ENCODE measurements around the gene SECTM1.
A peak's percentile ranks its signal among the peaks of the same experiment; 100 is the strongest.

SECTM1 gene

DNA sequence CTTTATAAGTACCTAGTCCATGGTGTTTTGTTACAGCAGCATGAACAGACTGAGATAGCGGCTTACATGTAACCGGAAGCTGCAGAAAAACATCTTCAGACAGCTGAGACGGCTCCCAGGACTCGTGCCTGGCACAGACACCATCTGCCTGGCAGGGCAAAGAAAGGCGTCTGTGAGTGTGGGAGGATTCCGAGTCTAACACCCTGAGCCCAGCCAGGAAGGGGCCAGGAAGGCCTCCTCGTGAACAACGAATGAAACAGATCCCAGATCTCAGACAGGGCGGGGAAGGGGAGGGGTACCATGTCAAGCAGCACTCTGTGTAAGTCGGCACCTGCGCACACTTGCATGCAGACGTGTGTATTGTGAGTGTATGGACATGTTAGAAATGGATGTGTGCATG lies 55.7 kb downstream of the SECTM1 start:
- no peak for DNase-seq

DNA sequence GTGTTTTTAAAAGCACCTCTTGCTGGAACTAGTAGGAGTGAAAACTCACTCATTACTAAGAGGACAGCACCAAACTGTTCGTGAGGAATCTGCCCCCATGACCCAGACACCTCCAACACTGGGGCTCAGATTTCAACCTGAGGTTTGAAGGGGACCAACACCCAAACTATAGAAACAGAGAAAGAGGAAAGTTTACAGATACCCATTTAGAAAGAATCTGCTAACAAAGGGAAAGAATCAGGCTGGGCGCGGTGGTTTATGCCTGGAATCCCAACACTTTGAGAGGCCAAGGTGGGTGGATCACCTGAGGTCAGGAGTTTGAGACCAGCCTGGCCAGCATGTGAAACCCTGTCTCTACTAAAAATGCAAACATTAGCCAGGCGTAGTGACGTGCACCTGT lies 56.6 kb downstream of the SECTM1 start:
- no peak for DNase-seq

- no peak for DNase-seq
These were observed 58.2 kb downstream of the SECTM1 start for GRCh38 chr17:82275326-82275725.

GRCh38 chr17:82274134-82275020 lies 59.2 kb downstream of the SECTM1 start:
- DNase-seq, result no peak

DNA sequence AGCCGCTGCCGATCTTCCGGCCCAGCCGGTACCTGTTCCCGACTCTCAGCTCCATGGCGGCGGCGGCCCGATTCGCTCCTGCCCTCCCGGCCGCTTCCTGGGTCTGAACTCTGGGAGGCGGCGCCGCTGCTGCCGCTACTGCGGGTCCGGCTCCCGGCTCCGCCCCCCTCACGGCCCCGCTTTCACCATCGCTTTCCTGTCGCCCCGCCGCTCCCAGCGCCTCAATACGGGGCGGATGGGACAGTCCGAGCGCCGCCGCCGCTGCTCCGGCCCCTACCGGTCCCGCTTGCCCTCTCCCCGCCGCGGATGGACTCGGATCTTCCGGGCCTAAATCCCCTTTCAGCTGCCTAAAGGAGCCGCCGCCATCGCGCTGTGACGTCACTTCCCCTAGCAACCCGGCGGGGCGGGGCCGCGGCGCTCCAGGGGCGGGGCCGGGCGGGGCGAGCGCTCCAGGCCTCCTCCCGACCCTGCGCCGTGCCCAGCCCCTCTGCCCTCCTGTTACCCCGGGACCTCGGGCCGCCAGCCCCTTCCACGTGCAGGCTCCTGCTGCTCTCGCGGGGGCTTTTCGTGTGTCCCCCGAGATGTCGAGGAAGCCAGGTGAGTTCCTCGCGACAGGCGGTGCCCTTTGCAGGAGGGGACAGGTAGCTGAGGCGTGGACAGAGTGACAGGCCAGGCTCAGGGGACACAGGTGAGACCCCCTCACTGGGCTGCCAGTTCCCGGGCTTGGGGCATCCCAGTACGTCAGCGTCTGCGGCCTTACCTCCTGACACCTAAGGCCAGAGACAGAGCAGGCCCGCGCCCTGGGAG lies 60.0 kb downstream of the SECTM1 start, which contains the start of gene CSNK1D:
CSNK1D (minus strand) TSS at position 374 of the 807 bp plus-strand sequence; CDS start at position 55, 319 bp downstream.
- DNase-seq, result peak; percentile 82

DNA sequence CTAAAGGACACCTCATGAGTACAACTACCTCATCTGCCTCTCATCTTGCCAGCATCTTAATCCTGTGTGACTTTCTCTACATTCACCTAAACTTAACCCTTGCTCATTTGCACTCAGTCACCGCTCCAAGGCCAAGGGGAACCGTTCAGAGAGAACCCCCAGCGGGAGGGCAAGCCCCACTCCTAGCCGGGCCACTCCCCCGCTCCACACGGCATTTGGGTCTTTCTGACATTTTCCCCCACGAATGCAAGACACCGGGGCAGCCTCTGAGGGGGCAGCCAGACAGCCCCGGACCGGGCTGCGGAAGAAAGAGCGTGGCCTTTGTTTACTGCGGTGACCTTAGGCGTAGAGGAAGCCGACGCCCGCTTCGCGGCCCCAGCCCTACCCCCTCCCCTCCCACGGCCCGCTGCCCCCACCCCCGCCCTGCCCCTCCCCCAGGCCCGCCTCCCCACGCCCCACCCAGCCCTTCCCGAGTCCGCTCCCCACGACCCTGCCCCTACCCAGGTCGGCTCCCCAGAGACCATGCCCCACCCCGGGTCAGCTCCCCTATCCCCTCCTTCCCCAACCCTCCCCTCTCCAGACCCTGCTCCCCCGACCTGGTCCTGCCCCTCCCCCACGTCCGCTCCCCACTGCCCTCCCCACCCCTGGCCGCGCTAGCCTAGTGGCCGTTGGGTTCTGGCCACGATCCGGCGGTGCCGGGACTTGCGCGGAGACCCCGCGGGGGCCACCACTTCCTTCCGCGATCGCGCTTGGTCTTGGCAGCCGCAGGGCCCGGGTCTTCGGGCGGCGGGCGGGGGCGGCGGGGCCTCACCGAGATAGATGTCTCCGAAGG lies 60.9 kb downstream of the SECTM1 start:
- DNase-seq, result no peak

- no peak for DNase-seq
These were observed 62.2 kb downstream of the SECTM1 start for GRCh38 chr17:82271401-82271800.

Measured in NCI-H2107 (cell line).